HEK293T (cell line): ENCODE measurements around the gene FOXA3.

ENCODE experiments used
- ARNT ChIP-seq: fragments of 450-650 bp; IDR thresholded peaks from 2 replicates; pipeline ENCODE4 v1.6.1; 2017; ENCODE audit warnings: mild to moderate bottlenecking
- BHLHE40 ChIP-seq: fragments of 450-650 bp; IDR thresholded peaks from 2 replicates; pipeline ENCODE4 v1.6.1; 2016; ENCODE audit warnings: mild to moderate bottlenecking, moderate library complexity, borderline replicate concordance
- CTBP1 ChIP-seq: fragments of 450-650 bp; IDR thresholded peaks from 2 replicates; pipeline ENCODE4 v1.6.1; 2016; ENCODE audit warnings: borderline replicate concordance
- FOXA1 ChIP-seq: fragments of 450-650 bp; IDR thresholded peaks from 2 replicates; pipeline ENCODE4 v1.6.1; 2016; ENCODE audit warnings: mild to moderate bottlenecking
- FOXK2 ChIP-seq: fragments of 450-650 bp; IDR thresholded peaks from 2 replicates; pipeline ENCODE4 v1.6.1; 2016; ENCODE audit warnings: mild to moderate bottlenecking
- FOXM1 ChIP-seq: fragments of 450-650 bp; IDR thresholded peaks from 2 replicates; pipeline ENCODE4 v1.6.1; 2017; ENCODE audit warnings: mild to moderate bottlenecking, borderline replicate concordance
- HDGF ChIP-seq: fragments of 450-650 bp; IDR thresholded peaks from 2 replicates; pipeline ENCODE4 v1.6.1; 2017; ENCODE audit warnings: antibody characterized with exemption, borderline replicate concordance
- L3MBTL2 ChIP-seq: fragments of 450-650 bp; conservative IDR thresholded peaks from 2 replicates; pipeline ENCODE4 v1.6.1; 2016; ENCODE audit warnings: mild to moderate bottlenecking
- LEF1 ChIP-seq: fragments of 450-650 bp; IDR thresholded peaks from 2 replicates; pipeline ENCODE4 v1.6.1; 2017; ENCODE audit warnings: mild to moderate bottlenecking, borderline replicate concordance
- NFRKB ChIP-seq: fragments of 450-650 bp; IDR thresholded peaks from 2 replicates; pipeline ENCODE4 v1.6.1; 2016; ENCODE audit warnings: mild to moderate bottlenecking, moderate library complexity
- SP1 ChIP-seq: fragments of 450-650 bp; IDR thresholded peaks from 2 replicates; pipeline ENCODE4 v1.6.1; 2017
- SUZ12 ChIP-seq: fragments of 450-650 bp; IDR thresholded peaks from 2 replicates; pipeline ENCODE4 v1.6.1; 2016; ENCODE audit warnings: mild to moderate bottlenecking
- TARDBP ChIP-seq: fragments of 450-650 bp; IDR thresholded peaks from 2 replicates; pipeline ENCODE4 v1.6.1; 2016

GRCh38 chr19:45834970-45835369 is 29.2 kb upstream of the FOXA3 start:
- no peak for TF ChIP-seq TARDBP
- TF ChIP-seq SP1 = no peak
- TF ChIP-seq ARNT = no peak
- no peak for TF ChIP-seq SUZ12
- no peak for TF ChIP-seq FOXM1
- no peak for TF ChIP-seq NFRKB
- TF ChIP-seq CTBP1 = no peak
- no peak for TF ChIP-seq BHLHE40
- no peak for TF ChIP-seq FOXA1
- no peak for TF ChIP-seq FOXK2
- TF ChIP-seq LEF1 = no peak
- TF ChIP-seq L3MBTL2 = no peak
- TF ChIP-seq HDGF = no peak
